AG08395 (cell line): ENCODE data around the gene ABCB4.

ENCODE experiments used
- DNase-seq: peaks from one replicate; pipeline ENCODE4 v3.0.0; 2012; ENCODE audit warnings: mixed read lengths, low spot score

ABCB4 gene

DNA sequence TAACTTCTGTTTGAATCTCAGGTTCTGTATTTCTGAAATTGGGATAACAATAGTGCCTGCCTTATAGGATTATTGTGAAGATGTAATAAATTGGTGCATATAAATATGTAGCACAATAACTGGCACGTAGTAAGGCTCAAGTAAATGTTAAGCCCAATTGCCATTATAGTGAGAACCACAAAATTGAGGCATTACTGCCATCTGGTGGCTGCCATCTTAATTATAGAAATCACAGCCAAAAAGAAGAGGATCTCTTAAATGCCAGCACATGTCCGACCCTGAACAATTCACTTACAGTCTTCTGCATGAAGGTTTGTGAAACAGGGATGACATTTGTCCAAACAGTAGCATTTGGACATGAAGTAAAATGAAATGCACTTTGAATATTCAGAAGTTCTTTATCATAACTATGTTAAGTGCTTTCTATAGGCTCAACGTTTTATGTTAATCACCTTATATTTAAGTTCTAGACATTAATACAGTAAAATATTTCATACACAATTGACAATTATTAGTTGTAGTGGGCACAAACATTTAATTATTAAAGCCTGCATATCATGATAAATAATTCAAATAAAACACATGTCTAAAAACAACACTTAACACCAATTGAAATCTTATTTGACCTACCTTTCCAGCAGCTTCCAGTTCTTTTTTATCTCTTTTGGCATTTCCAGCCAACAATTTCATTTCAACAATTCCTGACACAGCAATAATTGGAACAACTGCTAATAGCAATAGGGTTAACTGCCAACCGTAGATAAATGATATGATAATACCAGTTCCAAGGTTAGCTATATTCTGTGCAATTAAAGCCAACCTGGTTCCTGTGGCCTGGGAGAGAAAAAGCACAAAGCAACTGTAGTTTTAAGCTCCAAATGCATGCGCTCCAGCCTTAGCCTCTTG, 58.5 kb downstream of the ABCB4 start:
- DNase-seq: peak; percentile 51

DNA sequence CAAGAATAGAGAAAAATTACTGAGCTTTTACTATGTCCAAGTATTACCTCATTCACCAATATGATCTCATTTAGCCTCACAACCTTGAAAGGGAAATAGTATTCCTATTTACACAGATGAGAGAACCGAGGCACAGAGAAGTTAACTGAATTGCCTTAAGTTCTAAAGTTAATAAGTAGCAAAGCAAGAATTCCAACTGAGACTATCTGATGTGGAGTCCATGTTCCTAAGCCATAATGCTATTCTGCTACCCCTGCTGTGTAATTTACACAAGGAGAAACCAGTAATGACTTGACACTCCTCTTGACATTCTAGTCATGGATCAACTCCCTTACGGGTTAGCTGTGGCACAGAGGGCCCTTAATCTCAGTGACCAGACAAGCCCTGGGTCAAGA, 60.7 kb downstream of the ABCB4 start:
- no peak for DNase-seq

DNA sequence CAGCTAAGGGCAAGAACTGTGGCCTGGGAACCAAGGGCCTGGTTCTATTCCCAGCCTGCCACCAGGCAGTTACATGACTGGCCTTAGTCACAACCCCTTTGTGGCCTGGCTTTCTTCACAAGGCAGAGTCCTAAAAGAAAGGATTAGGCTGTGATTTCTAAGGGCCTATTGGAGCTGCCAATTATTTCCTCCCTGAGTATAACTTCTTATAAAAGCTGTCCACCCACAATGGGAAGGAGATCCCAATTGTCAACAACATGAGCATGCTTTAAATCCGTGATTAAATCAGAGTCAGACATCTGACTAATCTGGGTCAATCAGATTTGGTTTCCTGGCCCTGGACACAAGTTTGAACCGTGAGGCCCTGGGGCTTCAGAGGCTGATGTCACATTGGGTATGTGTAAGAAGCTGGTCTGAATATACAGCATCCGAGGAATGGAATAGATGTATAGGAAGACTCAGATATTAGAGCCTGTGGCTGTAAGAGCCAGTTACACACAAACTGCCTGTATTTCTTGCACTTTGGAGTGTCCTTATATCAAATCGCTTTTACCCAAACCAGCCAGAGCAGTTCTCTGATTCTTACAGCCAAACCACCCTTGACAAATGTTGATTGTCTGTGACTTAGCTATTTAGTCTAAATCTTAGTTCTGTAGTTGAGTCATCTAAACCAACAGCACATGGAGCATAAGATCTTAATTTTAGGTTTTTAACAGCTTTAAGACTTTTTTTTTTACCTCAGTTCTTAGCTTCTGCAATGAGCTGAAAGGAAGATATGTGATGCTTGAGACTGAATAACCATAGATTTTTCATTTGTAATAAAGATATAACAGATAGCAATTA, 61.3 kb downstream of the ABCB4 start:
- DNase-seq: peak; percentile 57

DNA sequence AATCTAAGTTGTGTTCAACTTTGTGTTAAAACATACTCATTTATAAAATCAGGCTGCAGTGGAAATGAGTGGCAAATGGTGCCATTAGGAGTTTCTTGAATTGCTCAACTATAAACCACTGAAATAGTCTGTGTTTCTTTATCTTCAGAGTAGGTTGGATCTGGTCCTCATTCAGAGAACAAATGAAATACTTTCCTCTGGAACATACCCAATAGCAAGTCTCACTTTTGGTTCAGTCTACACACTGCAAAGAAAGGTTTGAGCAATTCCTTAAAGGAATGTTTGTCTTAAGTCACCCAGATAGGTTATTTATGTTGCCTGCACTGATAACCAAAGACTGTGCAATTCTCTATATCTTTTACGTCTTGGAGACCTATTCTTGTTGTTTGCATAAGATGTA, 62.5 kb downstream of the ABCB4 start:
- DNase-seq: no peak

DNA sequence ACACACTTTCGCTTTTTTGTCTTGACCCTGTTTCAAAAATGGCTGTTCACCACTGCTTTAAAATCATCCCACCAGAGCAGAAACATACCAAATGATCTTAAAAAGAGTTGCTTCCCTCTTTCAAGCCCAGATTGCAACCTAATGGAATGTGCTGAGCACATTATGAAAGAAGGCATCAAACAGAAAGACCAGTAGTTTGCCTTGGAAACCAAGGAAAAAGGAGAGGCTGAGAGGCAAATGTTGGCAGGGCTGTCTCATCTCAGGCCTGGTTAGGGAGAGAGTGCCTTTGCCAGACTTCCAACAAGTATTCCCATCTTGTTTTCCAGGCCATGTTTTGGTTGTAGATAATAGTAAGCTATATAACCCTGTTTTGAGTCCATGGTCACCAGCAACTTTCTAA, 64.3 kb downstream of the ABCB4 start:
- no peak for DNase-seq

DNA sequence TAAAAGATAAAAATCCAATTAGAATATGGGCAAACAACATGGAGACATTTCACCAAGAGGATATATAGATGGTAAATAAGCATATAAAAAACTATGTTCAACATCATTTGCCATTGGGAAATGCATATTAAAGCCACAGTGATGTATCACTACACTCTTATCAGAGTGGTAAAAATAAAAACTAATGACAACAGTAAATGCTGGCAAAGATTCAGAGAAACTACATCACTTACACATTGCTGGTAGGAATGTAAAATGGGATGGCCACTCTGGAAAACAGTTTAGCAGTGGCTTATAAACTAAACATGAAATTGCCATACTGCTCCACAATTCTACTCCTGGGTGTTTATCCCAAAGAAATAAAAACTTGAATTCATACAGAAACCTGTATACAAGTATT, 70.8 kb downstream of the ABCB4 start:
- DNase-seq: no peak

DNA sequence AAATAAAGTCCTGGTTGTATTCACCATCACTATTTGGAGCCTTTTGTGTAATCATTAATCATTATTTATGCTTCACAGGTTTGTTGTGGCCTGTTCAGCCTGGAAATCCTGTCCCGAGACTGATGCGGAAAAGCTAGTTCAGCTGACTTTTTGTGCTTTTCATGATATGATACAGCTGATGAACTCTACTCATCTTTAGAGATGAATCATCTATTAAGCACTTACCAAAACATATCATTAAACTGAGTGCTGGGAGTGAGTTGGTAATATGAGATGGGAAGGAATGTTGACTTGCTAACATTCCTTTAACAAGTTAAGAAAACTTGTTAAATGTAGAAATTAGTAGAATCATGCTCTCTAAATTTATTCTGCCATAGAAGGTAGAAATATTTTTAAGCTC, 77.0 kb downstream of the ABCB4 start:
- peak; percentile 62 for DNase-seq

DNA sequence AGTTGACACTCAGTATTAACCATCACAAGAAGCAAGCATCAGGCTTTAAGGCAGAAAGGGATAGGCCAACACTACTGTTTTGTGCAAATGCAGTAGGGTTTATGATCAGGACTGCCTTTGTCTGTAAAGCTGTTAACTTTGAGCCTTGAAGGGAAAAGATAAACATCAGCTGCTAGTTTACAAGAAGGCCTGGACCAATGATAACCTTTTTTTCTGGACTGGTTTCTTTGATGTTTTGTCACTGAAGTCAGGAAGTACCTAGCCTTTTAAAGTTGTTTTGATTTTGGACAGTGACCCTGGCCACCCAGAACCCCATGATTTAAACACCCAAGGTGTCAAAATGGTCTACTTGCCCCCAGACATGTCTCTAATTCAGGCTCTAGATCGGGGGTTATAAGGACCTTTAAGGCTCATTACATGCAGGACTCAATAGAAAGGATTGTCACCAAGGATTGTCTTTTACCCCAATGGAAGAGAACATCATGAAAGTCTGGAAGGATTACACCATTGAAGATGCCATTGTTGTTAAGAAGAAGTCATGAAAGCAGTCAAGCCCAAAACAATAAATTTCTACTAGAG, 79.9 kb downstream of the ABCB4 start:
- no peak for DNase-seq

DNA sequence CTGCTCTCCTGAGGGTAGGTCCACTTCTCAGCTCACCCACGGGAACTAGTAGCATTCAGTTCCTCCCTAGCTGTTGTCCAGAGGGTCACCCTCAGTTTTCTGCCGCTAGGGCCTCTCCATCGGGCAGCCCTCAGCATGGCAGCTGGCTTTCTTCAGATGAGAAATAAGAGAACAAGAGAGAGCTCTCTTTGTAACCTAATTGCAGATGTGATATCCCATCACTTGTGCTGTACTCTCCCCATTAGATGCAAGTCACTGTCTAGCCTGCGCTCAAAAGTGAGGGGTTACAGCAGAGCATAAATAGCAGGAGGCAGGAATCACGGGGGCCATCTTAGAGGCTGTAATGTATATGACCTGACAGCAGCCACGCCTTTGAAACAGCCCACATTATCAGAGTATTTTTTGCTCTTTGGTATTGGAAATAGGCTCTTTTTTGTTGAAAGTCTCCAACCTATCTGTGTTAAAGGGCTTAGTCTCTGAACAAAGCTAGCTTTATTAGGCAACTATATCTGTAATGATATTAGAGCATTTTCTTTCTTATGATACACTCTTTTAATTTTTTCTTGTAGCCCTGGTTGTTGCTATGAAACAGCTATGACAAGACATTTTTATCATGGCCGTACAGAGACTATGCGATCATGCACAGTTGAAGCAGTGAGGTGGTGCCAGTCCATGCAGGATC, 84.3 kb downstream of the ABCB4 start:
- no peak for DNase-seq

DNA sequence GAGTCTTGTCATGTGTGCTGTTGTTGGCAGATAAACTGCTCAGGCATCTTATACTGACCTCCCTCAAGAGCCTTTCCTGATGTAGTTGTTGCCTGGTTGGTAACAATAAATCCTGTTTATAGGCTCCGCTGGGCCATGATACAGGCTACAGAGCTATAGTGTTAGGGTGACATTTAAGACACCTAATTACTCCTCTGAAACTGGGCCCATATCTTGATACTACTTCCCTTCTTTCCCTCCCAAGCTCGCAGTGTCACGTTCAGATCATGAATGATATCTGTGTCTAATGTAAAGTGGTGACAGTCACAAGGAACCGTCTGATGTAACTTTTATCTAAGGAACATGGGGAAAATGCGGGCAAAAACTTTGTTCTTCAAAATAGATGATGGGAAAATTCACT, 94.6 kb downstream of the ABCB4 start:
- no peak for DNase-seq

DNA sequence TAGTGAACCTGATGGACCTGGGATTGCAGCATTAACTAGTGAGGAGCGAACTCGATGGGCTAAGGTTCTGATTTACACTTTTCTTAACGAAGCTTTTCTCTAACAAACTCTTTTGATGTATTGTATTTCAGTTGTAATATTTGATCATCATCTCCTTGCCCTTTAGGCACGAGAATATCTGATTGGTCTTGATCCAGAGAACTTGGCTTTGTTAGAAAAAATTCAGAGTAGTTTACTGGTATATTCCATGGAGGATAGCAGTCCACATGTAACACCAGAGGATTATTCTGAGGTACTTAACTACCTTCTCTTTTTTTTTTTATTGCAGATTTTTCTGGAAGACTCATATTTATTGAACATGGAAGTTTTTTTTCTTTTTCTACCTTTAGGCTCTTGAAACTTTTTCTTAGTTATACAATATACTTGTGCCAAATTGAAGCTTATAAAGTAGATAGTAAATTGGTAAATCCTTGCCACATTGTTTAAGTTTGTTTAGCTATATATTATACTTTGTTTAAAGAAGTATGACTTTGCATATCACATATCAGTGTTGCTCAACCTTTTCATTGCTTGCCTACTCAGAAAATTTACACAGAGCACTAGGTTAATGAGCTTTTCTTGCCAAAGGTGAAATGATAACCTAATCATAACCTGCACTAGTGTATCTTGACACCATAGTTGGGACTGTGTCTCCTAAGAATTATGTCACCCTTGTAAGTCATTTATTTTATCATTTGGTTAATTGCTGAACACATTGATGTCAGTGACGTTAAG, 99.6 kb downstream of the ABCB4 start:
- DNase-seq: no peak

DNA sequence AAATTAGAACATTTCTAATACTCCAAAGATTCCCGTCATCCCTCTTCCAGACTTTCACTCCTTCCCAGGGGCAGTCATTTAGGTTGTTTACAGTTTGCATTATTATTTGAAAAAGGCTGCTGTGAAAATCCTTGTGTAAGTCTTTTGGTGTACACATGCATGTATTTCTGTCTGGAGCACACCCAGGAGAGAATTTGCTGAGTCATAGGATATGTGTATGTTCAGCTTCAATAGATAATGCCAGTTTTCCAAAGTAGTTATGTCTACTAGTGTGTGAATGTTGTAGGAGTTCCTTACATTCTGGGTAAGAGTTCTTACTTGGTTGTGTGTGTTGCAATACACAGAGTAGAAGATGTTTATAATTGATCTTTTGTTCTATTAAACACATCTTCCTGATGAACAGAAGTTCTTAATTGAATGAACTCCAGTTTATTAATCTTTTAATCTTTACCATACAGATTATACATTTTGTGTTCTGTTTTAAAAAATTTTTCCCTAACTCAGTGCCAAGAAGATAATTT, 104.8 kb downstream of the ABCB4 start:
- no peak for DNase-seq

DNA sequence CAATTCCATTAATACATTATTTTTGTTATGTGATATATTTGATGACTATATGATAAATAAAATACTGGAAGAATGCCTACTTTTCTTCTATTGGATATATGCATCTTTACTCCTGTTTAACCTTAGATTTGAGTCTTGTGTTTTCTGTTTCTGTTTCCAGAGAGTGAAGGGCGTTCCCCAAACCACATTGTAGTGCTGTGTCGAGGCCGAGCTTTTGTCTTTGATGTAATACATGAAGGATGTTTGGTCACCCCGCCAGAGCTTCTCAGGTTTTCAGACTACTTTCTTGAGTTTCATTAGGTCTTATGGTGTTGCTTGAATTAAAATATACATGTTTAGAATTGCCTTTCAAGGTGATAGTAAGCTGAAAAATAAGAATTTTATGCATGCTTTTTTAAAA, 106.3 kb downstream of the ABCB4 start:
- DNase-seq: no peak

DNA sequence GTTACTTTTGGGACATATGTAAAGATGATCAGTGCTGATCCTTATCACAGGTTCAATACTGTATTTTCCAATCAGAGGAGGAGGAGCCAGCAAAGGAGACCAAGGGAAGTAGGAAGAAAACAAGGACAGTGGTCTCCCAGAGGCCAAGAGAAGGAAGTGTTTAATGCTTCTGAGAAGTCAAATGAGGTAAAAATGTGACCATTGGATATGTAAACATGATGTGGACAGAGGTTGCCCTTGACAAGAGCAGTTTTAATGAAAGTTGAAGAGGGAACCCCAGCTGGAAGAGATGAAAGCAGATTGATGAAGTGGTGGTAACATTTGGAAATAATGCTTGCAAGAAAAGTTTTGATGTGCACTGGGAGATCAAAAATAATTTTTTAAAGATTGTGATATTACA, 111.2 kb downstream of the ABCB4 start:
- DNase-seq: no peak

DNA sequence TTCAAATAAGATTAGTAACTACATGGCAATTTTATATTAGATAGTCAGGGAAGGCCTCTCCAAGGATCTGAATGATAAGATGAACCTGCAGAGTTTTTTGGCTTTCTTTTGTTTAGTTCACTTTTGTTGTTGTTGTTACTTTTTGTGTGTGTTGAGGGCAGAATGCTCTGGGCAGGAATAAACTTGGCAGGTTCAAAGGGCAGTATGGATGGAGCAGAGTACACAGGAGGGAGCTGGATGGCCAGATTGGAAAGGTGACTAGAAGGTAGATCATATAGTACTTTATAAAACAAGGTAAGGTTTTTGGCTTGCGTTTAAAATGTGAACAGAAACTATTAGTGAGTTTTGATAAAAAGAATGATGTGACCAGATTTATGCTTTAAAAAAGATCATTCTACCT, 112.1 kb downstream of the ABCB4 start:
- DNase-seq: no peak

DNA sequence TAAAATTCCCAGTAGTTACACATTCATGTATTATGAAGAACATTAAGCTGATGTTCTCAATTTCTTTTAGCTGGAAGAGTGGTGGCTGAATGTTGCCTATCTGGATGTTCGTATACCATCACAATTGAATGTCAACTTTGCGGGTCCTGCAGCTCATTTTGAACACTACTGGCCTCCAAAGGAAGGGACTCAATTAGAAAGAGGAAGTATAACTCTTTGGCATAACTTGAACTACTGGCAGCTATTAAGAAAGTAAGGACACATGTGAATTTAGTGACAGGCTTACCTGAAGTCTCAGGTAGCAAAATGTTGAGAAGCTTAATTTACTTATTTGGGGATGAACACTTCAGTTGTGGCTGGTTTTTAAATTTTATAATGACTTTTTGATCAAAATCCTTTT, 114.2 kb downstream of the ABCB4 start:
- DNase-seq: no peak

DNA sequence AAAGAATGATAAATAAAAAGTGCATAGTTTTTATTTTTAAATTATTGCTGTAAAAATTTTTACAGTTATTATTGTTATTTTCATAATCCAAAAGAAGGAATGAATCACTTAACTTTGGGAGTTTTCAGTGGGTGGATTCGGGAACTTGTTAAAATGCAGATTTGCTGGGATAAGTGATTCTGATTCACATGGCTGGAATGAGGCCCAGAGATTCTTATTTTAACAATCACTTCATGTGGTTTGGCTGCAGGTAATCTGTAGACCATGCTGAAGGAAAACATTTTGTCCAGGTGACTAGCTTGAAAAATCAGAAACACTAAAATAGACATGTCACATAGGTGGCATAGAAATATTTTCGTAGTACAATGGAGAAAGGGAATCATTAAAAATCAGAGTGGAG, 116.1 kb downstream of the ABCB4 start:
- DNase-seq: peak; percentile 21

DNA sequence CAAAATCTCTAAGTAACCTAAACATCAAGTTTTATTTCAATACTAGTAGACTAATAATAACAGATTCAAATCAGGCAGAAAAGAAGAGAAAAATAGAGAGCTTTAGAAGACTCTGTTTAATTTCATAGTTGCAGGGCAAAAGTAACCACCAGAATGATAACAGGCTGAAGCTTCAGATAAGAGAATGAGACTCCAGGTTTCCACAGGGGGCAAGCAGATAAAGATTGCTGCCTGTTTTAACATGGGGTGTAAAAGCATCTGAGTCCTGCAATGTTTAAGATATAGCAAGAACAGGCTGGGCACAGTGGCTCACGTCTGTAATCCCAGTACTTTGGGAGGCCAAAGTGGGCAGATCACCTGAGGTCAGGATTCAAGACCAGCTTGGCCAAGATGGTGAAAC, 119.0 kb downstream of the ABCB4 start:
- no peak for DNase-seq

DNA sequence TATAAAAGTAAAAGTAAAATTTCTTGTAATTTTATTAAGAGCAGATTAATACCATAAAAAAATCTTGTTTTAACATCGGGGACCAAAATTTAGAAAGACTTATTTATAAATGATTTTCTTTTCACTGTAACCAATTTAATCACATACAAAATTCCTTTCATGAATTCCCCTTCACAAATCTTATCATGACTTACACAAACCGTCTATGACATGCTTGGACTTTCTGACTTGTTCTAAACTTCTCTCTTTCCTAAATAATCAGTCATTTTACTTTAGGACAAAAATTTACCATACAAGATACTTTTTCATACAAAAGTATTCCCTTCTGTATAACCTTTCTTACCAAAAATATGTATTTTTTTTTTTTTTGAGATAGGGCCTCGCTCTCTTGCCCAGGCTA, 120.7 kb downstream of the ABCB4 start:
- no peak for DNase-seq
